Measurements from ENCODE around the gene NPLOC4. TPM values are rescaled to one million over a fixed set of nuclear protein-coding genes. Genes with fewer than 3 reads are reported as not detected.
A peak's percentile ranks its signal among the peaks of the same experiment; 100 is the strongest.

NPLOC4 gene
- polyA plus RNA-seq, 1 of the 3 experiments (the other 2 are of a cell fraction), result 88.6 TPM

GRCh38 chr17:81513372-81513752 is 123.5 kb downstream of the NPLOC4 start:
- no peak overlapping the region for H2AFZ ChIP-seq (ENCODE audit: low read depth)

More at GRCh38 chr17:81513372-81513752, 123.5 kb downstream of the NPLOC4 start:
- H3K9me2 ChIP-seq, result no peaks in the 10 kb centered on the region
- H4K20me1 ChIP-seq (ENCODE audit: insufficient read depth), result peaks cover 45% of the 10 kb centered on the region
- peak overlapping the region; percentile 82 to 88 for H3K27ac ChIP-seq (ENCODE audit: low read depth in 2 of 2, low read length in 1 of 2)
- H3K36me3 ChIP-seq (replicated peaks in 1 of 2; ENCODE audit: control insufficient read depth in 1 of 2, insufficient read depth in 2 of 2, low read length in 1 of 2), result peaks cover 35 to 39% of the 10 kb centered on the region in 2 experiments
- H3K4me3 ChIP-seq (ENCODE audit: low read depth in 2 of 2, low read length in 1 of 2), result peak overlapping the region in 1 of 2 experiments; percentile 42; a peak in 3 of 4 replicates
- TF ChIP-seq JUND (IDR thresholded peaks at IDR 0.05), result no peak
- no peak for TF ChIP-seq USF1 (IDR thresholded peaks at IDR 0.05; ENCODE audit: borderline replicate concordance, low read depth)
- TF ChIP-seq ELF1 (IDR thresholded peaks at IDR 0.05), result no peak
- no peak for TF ChIP-seq ZBTB33 (IDR thresholded peaks at IDR 0.05; ENCODE audit: borderline replicate concordance, low read depth)
- no peak for TF ChIP-seq GABPA (IDR thresholded peaks at IDR 0.05; ENCODE audit: low read depth)
- TF ChIP-seq FOXJ3 (CRISPR knock-in tag; IDR thresholded peaks at IDR 0.05), result no peak
- TF ChIP-seq SMC3 (IDR thresholded peaks at IDR 0.05; ENCODE audit: low read depth, low read length), result no peak
- TF ChIP-seq, protein P1, sequence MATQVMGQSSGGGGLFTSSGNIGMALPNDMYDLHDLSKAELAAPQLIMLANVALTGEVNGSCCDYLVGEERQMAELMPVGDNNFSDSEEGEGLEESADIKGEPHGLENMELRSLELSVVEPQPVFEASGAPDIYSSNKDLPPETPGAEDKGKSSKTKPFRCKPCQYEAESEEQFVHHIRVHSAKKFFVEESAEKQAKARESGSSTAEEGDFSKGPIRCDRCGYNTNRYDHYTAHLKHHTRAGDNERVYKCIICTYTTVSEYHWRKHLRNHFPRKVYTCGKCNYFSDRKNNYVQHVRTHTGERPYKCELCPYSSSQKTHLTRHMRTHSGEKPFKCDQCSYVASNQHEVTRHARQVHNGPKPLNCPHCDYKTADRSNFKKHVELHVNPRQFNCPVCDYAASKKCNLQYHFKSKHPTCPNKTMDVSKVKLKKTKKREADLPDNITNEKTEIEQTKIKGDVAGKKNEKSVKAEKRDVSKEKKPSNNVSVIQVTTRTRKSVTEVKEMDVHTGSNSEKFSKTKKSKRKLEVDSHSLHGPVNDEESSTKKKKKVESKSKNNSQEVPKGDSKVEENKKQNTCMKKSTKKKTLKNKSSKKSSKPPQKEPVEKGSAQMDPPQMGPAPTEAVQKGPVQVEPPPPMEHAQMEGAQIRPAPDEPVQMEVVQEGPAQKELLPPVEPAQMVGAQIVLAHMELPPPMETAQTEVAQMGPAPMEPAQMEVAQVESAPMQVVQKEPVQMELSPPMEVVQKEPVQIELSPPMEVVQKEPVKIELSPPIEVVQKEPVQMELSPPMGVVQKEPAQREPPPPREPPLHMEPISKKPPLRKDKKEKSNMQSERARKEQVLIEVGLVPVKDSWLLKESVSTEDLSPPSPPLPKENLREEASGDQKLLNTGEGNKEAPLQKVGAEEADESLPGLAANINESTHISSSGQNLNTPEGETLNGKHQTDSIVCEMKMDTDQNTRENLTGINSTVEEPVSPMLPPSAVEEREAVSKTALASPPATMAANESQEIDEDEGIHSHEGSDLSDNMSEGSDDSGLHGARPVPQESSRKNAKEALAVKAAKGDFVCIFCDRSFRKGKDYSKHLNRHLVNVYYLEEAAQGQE (IDR thresholded peaks at IDR 0.05; ENCODE audit: low read depth, low read length), result no peak
- no peak for TF ChIP-seq IRF3 (IDR thresholded peaks at IDR 0.05; ENCODE audit: low read depth, low read length)
- no peak for TF ChIP-seq EP300 (IDR thresholded peaks at IDR 0.05; ENCODE audit: borderline replicate concordance in 1 of 2, low read depth in 1 of 2, low read length in 1 of 2)
- no peak for TF ChIP-seq NFIC (IDR thresholded peaks at IDR 0.05; ENCODE audit: borderline replicate concordance)
- TF ChIP-seq CTCF (IDR thresholded peaks at IDR 0.05), result no peak
- no peak for TF ChIP-seq CHD2 (IDR thresholded peaks at IDR 0.05; ENCODE audit: low read length, partially characterized antibody)
- TF ChIP-seq RAD21 (IDR thresholded peaks at IDR 0.05; ENCODE audit: low read length), result no peak
- TF ChIP-seq FOSL2 (IDR thresholded peaks at IDR 0.05; ENCODE audit: borderline replicate concordance, low read depth), result no peak
- TF ChIP-seq, protein P2, sequence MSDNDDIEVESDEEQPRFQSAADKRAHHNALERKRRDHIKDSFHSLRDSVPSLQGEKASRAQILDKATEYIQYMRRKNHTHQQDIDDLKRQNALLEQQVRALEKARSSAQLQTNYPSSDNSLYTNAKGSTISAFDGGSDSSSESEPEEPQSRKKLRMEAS (IDR thresholded peaks at IDR 0.05; ENCODE audit: low read depth), result no peak
- TF ChIP-seq RFX5 (IDR thresholded peaks at IDR 0.05; ENCODE audit: low read length), result no peak
- TF ChIP-seq NRF1 (IDR thresholded peaks at IDR 0.05; ENCODE audit: low read depth, low read length), result no peak
- CTCF ChIA-PET, result interaction anchor here (4.2 kb wide), 1 partner anchor 24 kb away, joined by 20 read pairs; no protein-coding TSS in a partner anchor
- H3K9ac ChIP-seq, result peak overlapping the region; percentile 23; the same call in 1 of the 2 replicates
- 88% methylated on average over 23 of the region's 23 CpGs for WGBS (ENCODE audit: low lambda C conversion rate)
- peaks cover 17 to 57% of the 10 kb centered on the region in 2 experiments; a peak in 3 of 4 replicates for H3K4me1 ChIP-seq (ENCODE audit: control insufficient read depth in 1 of 2, insufficient read depth in 2 of 2, low read depth in 1 of 2, low read length in 1 of 2)
- H3K9me3 ChIP-seq, result no peaks in the 10 kb centered on the region
- DNase-seq, result no peak
- H3K27me3 ChIP-seq (ENCODE audit: insufficient read depth), result no peaks in the 10 kb centered on the region
- peaks cover 63% of the 10 kb centered on the region for H3F3A ChIP-seq (replicated peaks; ENCODE audit: insufficient read depth)
- peak overlapping the region; percentile 59; the same call in 1 of the 2 replicates for H3K4me2 ChIP-seq
- peaks cover 91% of the 10 kb centered on the region for H3K79me2 ChIP-seq (ENCODE audit: insufficient read depth)
- POLR2A ChIA-PET, result interaction anchor here (0.6 to 2.5 kb wide), 6 partner anchors 39 to 154 kb away, joined by 3 to 12 read pairs (median 5); partner anchors contain the start of gene FAAP100

Data from SK-N-SH (cell line).